ENCODE results near the gene GRAMD1A.

DNA sequence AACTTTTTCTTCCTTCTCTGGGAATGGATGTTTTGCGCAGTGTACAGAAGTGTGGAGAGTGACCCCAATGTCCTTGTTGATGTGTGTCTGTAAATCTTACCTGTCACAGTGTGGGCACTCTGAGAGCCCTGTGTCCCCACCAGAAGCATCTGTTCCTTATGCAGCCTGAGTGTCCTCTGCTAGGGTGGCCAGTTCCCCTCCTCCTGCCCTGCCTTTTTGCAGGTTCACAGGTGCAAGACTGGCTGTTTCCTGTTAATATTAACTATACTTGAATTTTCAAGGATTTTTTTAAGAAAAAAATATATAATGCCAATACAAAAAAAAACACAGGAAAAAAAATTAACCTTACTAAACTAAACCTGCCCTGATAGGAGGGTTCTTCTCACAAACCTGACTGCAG is 12.0 kb upstream of the GRAMD1A start:
- TF ChIP-seq SUZ12 (IDR thresholded peaks at IDR 0.05; ENCODE audit: extremely low read depth, insufficient read depth, insufficient read length) (no peak), ZNF274 (IDR thresholded peaks at IDR 0.05; ENCODE audit: low read depth, low read length) (no peak)
